Measurements from ENCODE around the gene GRHPR. TPM values are rescaled to one million over a fixed set of nuclear protein-coding genes. Genes with fewer than 3 reads are reported as not detected.
"Not testable (repeated sequence)": the region's sequence is repeated elsewhere in the genome, so short reads cannot be mapped to it uniquely, and the experiment has no call there.

The GRHPR gene
- polyA plus RNA-seq, 1 experiment = 227 TPM

DNA sequence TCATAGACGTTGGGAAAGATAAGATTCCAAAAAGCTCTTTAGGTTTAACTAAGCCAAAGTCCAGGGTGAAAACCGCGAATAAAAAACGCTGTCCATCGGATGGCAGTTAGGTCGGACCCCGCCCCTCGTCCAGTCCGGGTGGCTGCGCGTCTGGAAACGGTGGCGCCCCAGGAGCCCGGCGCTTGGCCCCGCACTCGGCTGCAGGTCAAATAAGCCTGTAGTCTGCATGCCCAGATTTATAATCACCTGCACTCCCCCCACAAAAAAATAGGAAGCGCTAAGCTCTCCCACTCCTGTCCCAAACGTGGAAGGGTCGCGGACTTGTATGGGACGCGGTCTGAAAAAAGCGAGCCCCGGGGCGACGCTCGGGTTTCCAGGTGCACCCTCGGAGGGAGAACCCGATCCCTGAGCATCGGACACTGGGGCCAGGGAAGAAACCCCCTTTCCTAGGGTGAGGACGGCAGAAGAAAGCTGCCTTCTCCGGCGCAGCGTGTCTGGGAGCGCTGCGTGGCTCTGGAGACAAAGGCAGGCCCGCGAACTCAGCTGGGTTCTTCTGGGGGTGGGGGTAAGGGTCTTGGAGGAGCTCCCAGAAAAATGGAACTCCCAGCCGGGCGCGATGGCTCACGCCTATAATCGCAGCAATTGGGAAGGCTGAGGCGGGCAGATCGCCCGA is 43.7 kb downstream of the GRHPR start:
- H3K4me3 ChIP-seq (ENCODE audit: low read depth, low read length) = peak overlapping the region; percentile 53
- TF ChIP-seq, protein P1, sequence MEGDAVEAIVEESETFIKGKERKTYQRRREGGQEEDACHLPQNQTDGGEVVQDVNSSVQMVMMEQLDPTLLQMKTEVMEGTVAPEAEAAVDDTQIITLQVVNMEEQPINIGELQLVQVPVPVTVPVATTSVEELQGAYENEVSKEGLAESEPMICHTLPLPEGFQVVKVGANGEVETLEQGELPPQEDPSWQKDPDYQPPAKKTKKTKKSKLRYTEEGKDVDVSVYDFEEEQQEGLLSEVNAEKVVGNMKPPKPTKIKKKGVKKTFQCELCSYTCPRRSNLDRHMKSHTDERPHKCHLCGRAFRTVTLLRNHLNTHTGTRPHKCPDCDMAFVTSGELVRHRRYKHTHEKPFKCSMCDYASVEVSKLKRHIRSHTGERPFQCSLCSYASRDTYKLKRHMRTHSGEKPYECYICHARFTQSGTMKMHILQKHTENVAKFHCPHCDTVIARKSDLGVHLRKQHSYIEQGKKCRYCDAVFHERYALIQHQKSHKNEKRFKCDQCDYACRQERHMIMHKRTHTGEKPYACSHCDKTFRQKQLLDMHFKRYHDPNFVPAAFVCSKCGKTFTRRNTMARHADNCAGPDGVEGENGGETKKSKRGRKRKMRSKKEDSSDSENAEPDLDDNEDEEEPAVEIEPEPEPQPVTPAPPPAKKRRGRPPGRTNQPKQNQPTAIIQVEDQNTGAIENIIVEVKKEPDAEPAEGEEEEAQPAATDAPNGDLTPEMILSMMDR (IDR thresholded peaks at IDR 0.05; ENCODE audit: insufficient read depth, low read depth, low read length) = no peak
- H3K36me3 ChIP-seq (ENCODE audit: control insufficient read depth, insufficient read depth, low read length) = peaks cover 1% of the 10 kb centered on the region; the same call in 1 of the 2 replicates
- peak; percentile 28 for DNase-seq (ENCODE audit: low read depth)
- ChIA-PET POLR2A (interaction anchor here (0.8 kb wide), 1 partner anchor 178 kb away, joined by 3 read pairs; no protein-coding TSS in a partner anchor), CTCF (interaction anchor here (0.6 kb wide), 1 partner anchor 64 kb away, joined by 3 read pairs; no protein-coding TSS in a partner anchor)
- no peaks in the 10 kb centered on the region for H3K27me3 ChIP-seq (ENCODE audit: control insufficient read depth, insufficient read depth, low read length)

GRCh38 chr9:37467530-37467929 is 45.0 kb downstream of the GRHPR start:
- H3K27me3 ChIP-seq (ENCODE audit: control insufficient read depth, insufficient read depth, low read length); DNase-seq (ENCODE audit: low read depth); H3K4me3 ChIP-seq (ENCODE audit: low read depth, low read length); H3K36me3 ChIP-seq (ENCODE audit: control insufficient read depth, insufficient read depth, low read length); POLR2A ChIA-PET; CTCF ChIA-PET: not testable (repeated sequence)

DNA sequence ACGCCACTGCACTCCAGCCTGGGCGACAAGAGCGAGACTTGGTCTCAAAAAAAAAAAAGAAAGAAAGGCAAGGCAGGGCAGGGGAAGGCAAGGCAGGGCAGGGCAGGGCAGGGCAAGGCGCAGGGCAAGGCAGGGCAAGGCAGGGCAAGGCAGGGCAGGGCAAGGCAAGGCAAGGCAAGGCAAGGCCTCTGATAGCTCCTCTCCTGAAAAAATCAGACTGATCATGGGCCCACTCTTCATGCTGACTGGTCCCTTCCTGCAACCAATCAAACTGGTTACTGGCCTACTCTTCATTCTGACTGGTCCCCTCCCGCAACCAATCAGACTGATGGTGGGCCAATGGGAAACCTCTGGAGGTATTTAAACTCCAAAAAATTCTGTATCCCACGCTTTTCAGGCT is 46.1 kb downstream of the GRHPR start:
- no peak for DNase-seq (ENCODE audit: low read depth)
- TF ChIP-seq, protein P1 (IDR thresholded peaks at IDR 0.05; ENCODE audit: insufficient read depth, low read depth, low read length) = no peak
- H3K27me3 ChIP-seq (ENCODE audit: control insufficient read depth, insufficient read depth, low read length) = no peaks in the 10 kb centered on the region
- POLR2A ChIA-PET = no interaction called here
- CTCF ChIA-PET = interaction anchor here (0.6 kb wide), 1 partner anchor 125 kb away, joined by 3 read pairs; no protein-coding TSS in a partner anchor
- no peak overlapping the region for H3K4me3 ChIP-seq (ENCODE audit: low read depth, low read length)
- H3K36me3 ChIP-seq (ENCODE audit: control insufficient read depth, insufficient read depth, low read length) = no peaks in the 10 kb centered on the region

GRCh38 chr9:37471942-37472684 is 49.6 kb downstream of the GRHPR start:
- peak; percentile 91 for DNase-seq (ENCODE audit: low read depth)
- Histone ChIP-seq H3K27me3 (ENCODE audit: control insufficient read depth, insufficient read depth, low read length) (no peaks in the 10 kb centered on the region), H3K36me3 (ENCODE audit: control insufficient read depth, insufficient read depth, low read length) (no peaks in the 10 kb centered on the region), H3K4me3 (ENCODE audit: low read depth, low read length) (peak overlapping the region; percentile 32)
- ChIA-PET CTCF (no interaction called here), POLR2A (no interaction called here)
- TF ChIP-seq, protein P1 (IDR thresholded peaks at IDR 0.05; ENCODE audit: insufficient read depth, low read depth, low read length) = no peak

DNA sequence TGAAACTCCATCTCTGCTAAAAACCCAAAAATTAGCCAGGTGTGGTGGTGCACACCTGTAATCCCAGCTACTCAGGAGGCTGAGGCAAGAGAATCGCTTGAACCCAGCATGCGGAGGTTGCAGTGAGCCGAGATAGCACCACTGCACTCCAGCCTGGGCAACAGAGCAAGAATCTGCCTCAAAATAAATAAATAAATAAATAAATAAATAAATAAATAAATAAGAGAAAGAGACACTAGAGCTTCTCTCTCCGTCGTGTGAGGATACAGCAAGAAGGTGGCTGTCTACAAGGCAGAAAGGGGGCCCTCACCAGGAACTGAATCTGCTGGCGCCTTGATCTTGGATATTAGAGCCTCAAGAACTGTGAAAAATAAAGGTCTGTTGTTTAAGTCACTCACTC is 51.5 kb downstream of the GRHPR start:
- POLR2A ChIA-PET; H3K36me3 ChIP-seq (ENCODE audit: control insufficient read depth, insufficient read depth, low read length): not testable (repeated sequence)

DNA sequence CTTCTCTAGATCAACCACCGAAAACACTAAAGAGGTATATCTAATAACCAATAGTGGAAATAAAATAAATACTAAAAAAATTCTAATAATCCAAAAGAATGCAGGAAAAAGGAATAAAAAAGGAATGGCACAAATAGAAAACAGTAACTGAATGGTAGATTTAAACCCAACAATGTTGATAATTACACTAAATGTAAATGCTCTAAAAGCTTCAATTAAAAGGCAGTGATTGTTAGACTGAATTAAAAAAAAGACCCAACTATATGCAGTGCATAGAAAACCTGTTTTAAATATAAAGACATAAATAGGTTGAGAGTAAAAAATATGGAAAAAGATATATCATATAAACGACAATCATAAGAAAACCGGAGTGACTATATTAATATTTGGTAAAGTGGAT is 51.9 kb downstream of the GRHPR start:
- DNase-seq (ENCODE audit: low read depth) = no peak
- H3K27me3 ChIP-seq (ENCODE audit: control insufficient read depth, insufficient read depth, low read length) = no peaks in the 10 kb centered on the region
- H3K4me3 ChIP-seq (ENCODE audit: low read depth, low read length) = no peak overlapping the region
- H3K36me3 ChIP-seq (ENCODE audit: control insufficient read depth, insufficient read depth, low read length) = no peaks in the 10 kb centered on the region
- POLR2A ChIA-PET = no interaction called here
- CTCF ChIA-PET = no interaction called here
- TF ChIP-seq, protein P1 (IDR thresholded peaks at IDR 0.05; ENCODE audit: insufficient read depth, low read depth, low read length) = no peak

More for the DNA sequence above, 51.5 kb downstream of the GRHPR start:
- not testable (repeated sequence) for H3K27me3 ChIP-seq (ENCODE audit: control insufficient read depth, insufficient read depth, low read length); H3K4me3 ChIP-seq (ENCODE audit: low read depth, low read length); DNase-seq (ENCODE audit: low read depth)
- CTCF ChIA-PET = interaction anchor here (0.9 to 1.1 kb wide), 2 partner anchors 8 to 71 kb away, joined by 3 to 4 read pairs; no protein-coding TSS in a partner anchor
